Ectodermal cell (in vitro differentiated cells): ENCODE data around the gene SMTNL2.
"Not testable (repeated sequence)": the region's sequence is repeated elsewhere in the genome, so short reads cannot be mapped to it uniquely, and the experiment has no call there.

ENCODE experiments used
- H3K27ac ChIP-seq: 2 replicates; pipeline ENCODE4 v1.7.0; 2013; ENCODE audit warnings: mild to moderate bottlenecking, low read depth, low read length; ENCODE audit not compliant: insufficient read depth, poor library complexity, severe bottlenecking
- H3K27me3 ChIP-seq: 2 replicates; pipeline ENCODE4 v1.7.0; 2013; ENCODE audit warnings: mild to moderate bottlenecking, low read length; ENCODE audit not compliant: insufficient read depth, control insufficient read depth, poor library complexity, severe bottlenecking
- H3K36me3 ChIP-seq: one replicate; pipeline ENCODE4 v1.7.0; 2013; ENCODE audit warnings: low read length; ENCODE audit not compliant: control insufficient read depth, insufficient read depth
- H3K4me1 ChIP-seq: one replicate; pipeline ENCODE4 v1.7.0; 2013; ENCODE audit warnings: low read length; ENCODE audit not compliant: control insufficient read depth, insufficient read depth
- H3K4me3 ChIP-seq: 2 replicates; pipeline ENCODE4 v1.7.0; 2013; ENCODE audit warnings: low read depth, low read length, control low read depth; ENCODE audit not compliant: insufficient read depth
- H3K9me3 ChIP-seq: 2 replicates; pipeline ENCODE4 v1.7.0; 2013; ENCODE audit warnings: mild to moderate bottlenecking, low read length, moderate library complexity; ENCODE audit not compliant: control insufficient read depth
- WGBS, 2 experiments: methylation state at CpG; one replicate each; pipeline ENCODE4 v1.1.7; 2013; ENCODE audit warnings: missing lambda C conversion rate in 2 of 2; 5-methylcytosine and 5-hydroxymethylcytosine counted together

Gene SMTNL2

GRCh38 chr17:4601326-4601725 lies 17.0 kb downstream of the SMTNL2 start:
- no peaks in the 10 kb centered on the region for H3K27me3 ChIP-seq
- 94 to 97% methylated on average over 4 of the region's 4 CpGs for WGBS, 2 experiments
- H3K4me3 ChIP-seq = no peak overlapping the region
- H3K9me3 ChIP-seq = no peaks in the 10 kb centered on the region
- H3K4me1 ChIP-seq = peaks cover 35% of the 10 kb centered on the region
- H3K27ac ChIP-seq = no peak overlapping the region
- no peaks in the 10 kb centered on the region for H3K36me3 ChIP-seq

- WGBS, 2 experiments = 88 to 93% methylated on average over 4 to 5 of the region's 5 CpGs
- Histone ChIP-seq H3K27ac (no peak overlapping the region), H3K9me3 (no peaks in the 10 kb centered on the region), H3K4me1 (peaks cover 37% of the 10 kb centered on the region), H3K27me3 (no peaks in the 10 kb centered on the region), H3K36me3 (no peaks in the 10 kb centered on the region), H3K4me3 (no peak overlapping the region)
Observed at GRCh38 chr17:4602041-4602440, 17.7 kb downstream of the SMTNL2 start.

- Histone ChIP-seq H3K27ac (no peak overlapping the region), H3K27me3 (no peaks in the 10 kb centered on the region), H3K4me3 (no peak overlapping the region), H3K9me3 (no peaks in the 10 kb centered on the region), H3K36me3 (no peaks in the 10 kb centered on the region), H3K4me1 (peaks cover 37% of the 10 kb centered on the region)
- 83 to 85% methylated on average over 18 of the region's 18 CpGs for WGBS, 2 experiments
Observed at GRCh38 chr17:4604111-4604644, 19.8 kb downstream of the SMTNL2 start.

- not testable (repeated sequence) for H3K4me3 ChIP-seq, H3K9me3 ChIP-seq, H3K36me3 ChIP-seq, H3K27me3 ChIP-seq, H3K27ac ChIP-seq
- 85 to 90% methylated on average over 11 of the region's 11 CpGs for WGBS, 2 experiments
- peaks cover 32% of the 10 kb centered on the region for H3K4me1 ChIP-seq
Observed at GRCh38 chr17:4604736-4605135, 20.4 kb downstream of the SMTNL2 start.

GRCh38 chr17:4605826-4606225 lies 21.5 kb downstream of the SMTNL2 start:
- WGBS, 2 experiments = 86 to 87% methylated on average over 12 of the region's 12 CpGs
- H3K27ac ChIP-seq = no peak overlapping the region

GRCh38 chr17:4607261-4607741 lies 23.0 kb downstream of the SMTNL2 start:
- Histone ChIP-seq H3K4me3 (no peak overlapping the region), H3K4me1 (peaks cover 19% of the 10 kb centered on the region), H3K36me3 (no peaks in the 10 kb centered on the region), H3K27ac (no peak overlapping the region), H3K27me3 (no peaks in the 10 kb centered on the region), H3K9me3 (no peaks in the 10 kb centered on the region)
- 86% methylated on average over 25 of the region's 25 CpGs for WGBS, 2 experiments

More at GRCh38 chr17:4605826-4606225, 21.5 kb downstream of the SMTNL2 start:
- H3K9me3 ChIP-seq = no peaks in the 10 kb centered on the region
- no peaks in the 10 kb centered on the region for H3K27me3 ChIP-seq
- H3K4me3 ChIP-seq = no peak overlapping the region
- H3K4me1 ChIP-seq = peaks cover 21% of the 10 kb centered on the region
- no peaks in the 10 kb centered on the region for H3K36me3 ChIP-seq

- Histone ChIP-seq H3K4me3 (no peak overlapping the region), H3K4me1 (peaks cover 19% of the 10 kb centered on the region)
- WGBS, 2 experiments = 51 to 53% methylated on average over 9 of the region's 9 CpGs
Observed at GRCh38 chr17:4607773-4608187, 23.5 kb downstream of the SMTNL2 start.

GRCh38 chr17:4609761-4610160 lies 25.4 kb downstream of the SMTNL2 start:
- Histone ChIP-seq H3K36me3 (no peaks in the 10 kb centered on the region), H3K9me3 (no peaks in the 10 kb centered on the region), H3K27me3 (no peaks in the 10 kb centered on the region), H3K4me3 (no peak overlapping the region), H3K27ac (no peak overlapping the region), H3K4me1 (peaks cover 13% of the 10 kb centered on the region)
- 96 to 97% methylated on average over 7 of the region's 7 CpGs for WGBS, 2 experiments

More at GRCh38 chr17:4607773-4608187, 23.5 kb downstream of the SMTNL2 start:
- H3K27ac ChIP-seq = no peak overlapping the region
- H3K27me3 ChIP-seq = no peaks in the 10 kb centered on the region
- H3K36me3 ChIP-seq = no peaks in the 10 kb centered on the region
- H3K9me3 ChIP-seq = no peaks in the 10 kb centered on the region

GRCh38 chr17:4610162-4610561 lies 25.8 kb downstream of the SMTNL2 start:
- no peaks in the 10 kb centered on the region for H3K27me3 ChIP-seq
- no peak overlapping the region for H3K27ac ChIP-seq
- H3K9me3 ChIP-seq = no peaks in the 10 kb centered on the region
- peaks cover 13% of the 10 kb centered on the region for H3K4me1 ChIP-seq
- H3K4me3 ChIP-seq = no peak overlapping the region
- no peaks in the 10 kb centered on the region for H3K36me3 ChIP-seq
- 90 to 95% methylated on average over 5 of the region's 5 CpGs for whole genome bisulfite sequencing, 2 experiments

- H3K4me3 ChIP-seq = no peak overlapping the region
- 85 to 89% methylated on average over 6 of the region's 6 CpGs for WGBS, 2 experiments
- H3K27me3 ChIP-seq = no peaks in the 10 kb centered on the region
- H3K4me1 ChIP-seq = peaks cover 13% of the 10 kb centered on the region
- H3K9me3 ChIP-seq = no peaks in the 10 kb centered on the region
- no peak overlapping the region for H3K27ac ChIP-seq
- H3K36me3 ChIP-seq = no peaks in the 10 kb centered on the region
Observed at GRCh38 chr17:4610656-4611055, 26.3 kb downstream of the SMTNL2 start.

- WGBS, 2 experiments = 90 to 93% methylated on average over 9 of the region's 9 CpGs
- Histone ChIP-seq H3K4me1 (no peaks in the 10 kb centered on the region), H3K27ac (no peak overlapping the region), H3K36me3 (no peaks in the 10 kb centered on the region), H3K27me3 (no peaks in the 10 kb centered on the region), H3K4me3 (no peak overlapping the region), H3K9me3 (no peaks in the 10 kb centered on the region)
Observed at GRCh38 chr17:4616476-4616875, 32.1 kb downstream of the SMTNL2 start.
